GM23338 (cell line): Measurements from ENCODE around the gene NDST1. TPM values are rescaled to one million over a fixed set of nuclear protein-coding genes. Genes with fewer than 3 reads are reported as not detected.

Experiments
- polyA plus RNA-seq: library from polyadenylated mRNA; unstranded; fragments of >200 nt; fragmentation: Nextera tagmentation; extraction: Ambion mirVana; gene quantifications from 2 replicates; pipeline ENCODE4 v1.2.1, GENCODE V29; 2016
- total RNA-seq: library from RNA; depleted of rRNA; stranded (reverse); fragments of >200 nt; shearing (Covaris generic); gene quantifications from 2 replicates; pipeline ENCODE4 v1.2.3, GENCODE V29; 2014
- TF ChIP-seq, protein P1 (sequence below): fragments of 250-450 bp; sonication (Bioruptor Pico); IDR thresholded peaks from 2 replicates; pipeline ENCODE4 v1.5.0; 2020; ENCODE audit warnings: mild to moderate bottlenecking, moderate library complexity
- TF ChIP-seq, protein P2 (sequence below): IDR thresholded peaks from one replicate; pipeline ENCODE4 v1.6.1; 2018; ENCODE audit warnings: antibody characterized with exemption; ENCODE audit not compliant: unreplicated experiment
- TF ChIP-seq, protein P3 (sequence below), 2 experiments: fragments of 200-600 bp in 1 of 2; sonication (generic) in 1 of 2; conservative IDR thresholded peaks; 2 replicates each; pipeline versions ENCODE4 v1.5.1 to v1.6.1; 2016 to 2017; ENCODE audit warnings: antibody characterized with exemption in 2 of 2, low read depth in 2 of 2, mild to moderate bottlenecking in 2 of 2, moderate library complexity in 1 of 2

NDST1 gene
- total and polyA plus RNA-seq, 2 experiments from 2014 or later = 7.3 to 85.0 TPM

DNA sequence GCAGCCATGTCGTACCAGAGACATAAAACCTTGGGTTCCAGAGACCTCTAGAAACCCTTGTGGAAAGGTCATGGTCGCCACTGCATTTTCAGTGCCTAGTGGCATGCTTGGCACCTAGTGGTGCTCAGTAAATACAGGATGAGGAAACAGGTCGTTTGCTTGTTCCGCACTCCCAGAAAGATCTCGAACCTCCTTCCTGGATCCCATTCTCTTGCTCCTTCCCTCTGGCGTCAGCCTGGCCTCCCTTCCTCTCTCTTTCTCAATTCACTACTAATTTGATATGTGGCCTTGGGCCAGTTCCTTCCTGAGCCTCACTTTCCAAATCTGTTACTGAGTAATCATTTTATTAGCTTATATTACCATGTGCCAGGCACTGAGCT is 4.4 kb downstream of the NDST1 start (continued):
- TF ChIP-seq, protein P1, sequence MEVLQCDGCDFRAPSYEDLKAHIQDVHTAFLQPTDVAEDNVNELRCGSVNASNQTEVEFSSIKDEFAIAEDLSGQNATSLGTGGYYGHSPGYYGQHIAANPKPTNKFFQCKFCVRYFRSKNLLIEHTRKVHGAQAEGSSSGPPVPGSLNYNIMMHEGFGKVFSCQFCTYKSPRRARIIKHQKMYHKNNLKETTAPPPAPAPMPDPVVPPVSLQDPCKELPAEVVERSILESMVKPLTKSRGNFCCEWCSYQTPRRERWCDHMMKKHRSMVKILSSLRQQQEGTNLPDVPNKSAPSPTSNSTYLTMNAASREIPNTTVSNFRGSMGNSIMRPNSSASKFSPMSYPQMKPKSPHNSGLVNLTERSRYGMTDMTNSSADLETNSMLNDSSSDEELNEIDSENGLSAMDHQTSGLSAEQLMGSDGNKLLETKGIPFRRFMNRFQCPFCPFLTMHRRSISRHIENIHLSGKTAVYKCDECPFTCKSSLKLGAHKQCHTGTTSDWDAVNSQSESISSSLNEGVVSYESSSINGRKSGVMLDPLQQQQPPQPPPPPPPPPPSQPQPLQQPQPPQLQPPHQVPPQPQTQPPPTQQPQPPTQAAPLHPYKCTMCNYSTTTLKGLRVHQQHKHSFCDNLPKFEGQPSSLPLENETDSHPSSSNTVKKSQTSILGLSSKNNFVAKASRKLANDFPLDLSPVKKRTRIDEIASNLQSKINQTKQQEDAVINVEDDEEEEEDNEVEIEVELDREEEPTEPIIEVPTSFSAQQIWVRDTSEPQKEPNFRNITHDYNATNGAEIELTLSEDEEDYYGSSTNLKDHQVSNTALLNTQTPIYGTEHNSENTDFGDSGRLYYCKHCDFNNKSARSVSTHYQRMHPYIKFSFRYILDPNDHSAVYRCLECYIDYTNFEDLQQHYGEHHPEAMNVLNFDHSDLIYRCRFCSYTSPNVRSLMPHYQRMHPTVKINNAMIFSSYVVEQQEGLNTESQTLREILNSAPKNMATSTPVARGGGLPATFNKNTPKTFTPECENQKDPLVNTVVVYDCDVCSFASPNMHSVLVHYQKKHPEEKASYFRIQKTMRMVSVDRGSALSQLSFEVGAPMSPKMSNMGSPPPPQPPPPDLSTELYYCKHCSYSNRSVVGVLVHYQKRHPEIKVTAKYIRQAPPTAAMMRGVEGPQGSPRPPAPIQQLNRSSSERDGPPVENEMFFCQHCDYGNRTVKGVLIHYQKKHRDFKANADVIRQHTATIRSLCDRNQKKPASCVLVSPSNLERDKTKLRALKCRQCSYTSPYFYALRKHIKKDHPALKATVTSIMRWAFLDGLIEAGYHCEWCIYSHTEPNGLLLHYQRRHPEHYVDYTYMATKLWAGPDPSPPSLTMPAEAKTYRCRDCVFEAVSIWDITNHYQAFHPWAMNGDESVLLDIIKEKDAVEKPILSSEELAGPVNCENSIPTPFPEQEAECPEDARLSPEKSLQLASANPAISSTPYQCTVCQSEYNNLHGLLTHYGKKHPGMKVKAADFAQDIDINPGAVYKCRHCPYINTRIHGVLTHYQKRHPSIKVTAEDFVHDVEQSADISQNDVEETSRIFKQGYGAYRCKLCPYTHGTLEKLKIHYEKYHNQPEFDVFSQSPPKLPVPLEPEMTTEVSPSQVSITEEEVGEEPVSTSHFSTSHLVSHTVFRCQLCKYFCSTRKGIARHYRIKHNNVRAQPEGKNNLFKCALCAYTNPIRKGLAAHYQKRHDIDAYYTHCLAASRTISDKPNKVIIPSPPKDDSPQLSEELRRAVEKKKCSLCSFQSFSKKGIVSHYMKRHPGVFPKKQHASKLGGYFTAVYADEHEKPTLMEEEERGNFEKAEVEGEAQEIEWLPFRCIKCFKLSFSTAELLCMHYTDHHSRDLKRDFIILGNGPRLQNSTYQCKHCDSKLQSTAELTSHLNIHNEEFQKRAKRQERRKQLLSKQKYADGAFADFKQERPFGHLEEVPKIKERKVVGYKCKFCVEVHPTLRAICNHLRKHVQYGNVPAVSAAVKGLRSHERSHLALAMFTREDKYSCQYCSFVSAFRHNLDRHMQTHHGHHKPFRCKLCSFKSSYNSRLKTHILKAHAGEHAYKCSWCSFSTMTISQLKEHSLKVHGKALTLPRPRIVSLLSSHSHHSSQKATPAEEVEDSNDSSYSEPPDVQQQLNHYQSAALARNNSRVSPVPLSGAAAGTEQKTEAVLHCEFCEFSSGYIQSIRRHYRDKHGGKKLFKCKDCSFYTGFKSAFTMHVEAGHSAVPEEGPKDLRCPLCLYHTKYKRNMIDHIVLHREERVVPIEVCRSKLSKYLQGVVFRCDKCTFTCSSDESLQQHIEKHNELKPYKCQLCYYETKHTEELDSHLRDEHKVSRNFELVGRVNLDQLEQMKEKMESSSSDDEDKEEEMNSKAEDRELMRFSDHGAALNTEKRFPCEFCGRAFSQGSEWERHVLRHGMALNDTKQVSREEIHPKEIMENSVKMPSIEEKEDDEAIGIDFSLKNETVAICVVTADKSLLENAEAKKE (CRISPR knock-in tag) = no peak
- TF ChIP-seq, protein P2, sequence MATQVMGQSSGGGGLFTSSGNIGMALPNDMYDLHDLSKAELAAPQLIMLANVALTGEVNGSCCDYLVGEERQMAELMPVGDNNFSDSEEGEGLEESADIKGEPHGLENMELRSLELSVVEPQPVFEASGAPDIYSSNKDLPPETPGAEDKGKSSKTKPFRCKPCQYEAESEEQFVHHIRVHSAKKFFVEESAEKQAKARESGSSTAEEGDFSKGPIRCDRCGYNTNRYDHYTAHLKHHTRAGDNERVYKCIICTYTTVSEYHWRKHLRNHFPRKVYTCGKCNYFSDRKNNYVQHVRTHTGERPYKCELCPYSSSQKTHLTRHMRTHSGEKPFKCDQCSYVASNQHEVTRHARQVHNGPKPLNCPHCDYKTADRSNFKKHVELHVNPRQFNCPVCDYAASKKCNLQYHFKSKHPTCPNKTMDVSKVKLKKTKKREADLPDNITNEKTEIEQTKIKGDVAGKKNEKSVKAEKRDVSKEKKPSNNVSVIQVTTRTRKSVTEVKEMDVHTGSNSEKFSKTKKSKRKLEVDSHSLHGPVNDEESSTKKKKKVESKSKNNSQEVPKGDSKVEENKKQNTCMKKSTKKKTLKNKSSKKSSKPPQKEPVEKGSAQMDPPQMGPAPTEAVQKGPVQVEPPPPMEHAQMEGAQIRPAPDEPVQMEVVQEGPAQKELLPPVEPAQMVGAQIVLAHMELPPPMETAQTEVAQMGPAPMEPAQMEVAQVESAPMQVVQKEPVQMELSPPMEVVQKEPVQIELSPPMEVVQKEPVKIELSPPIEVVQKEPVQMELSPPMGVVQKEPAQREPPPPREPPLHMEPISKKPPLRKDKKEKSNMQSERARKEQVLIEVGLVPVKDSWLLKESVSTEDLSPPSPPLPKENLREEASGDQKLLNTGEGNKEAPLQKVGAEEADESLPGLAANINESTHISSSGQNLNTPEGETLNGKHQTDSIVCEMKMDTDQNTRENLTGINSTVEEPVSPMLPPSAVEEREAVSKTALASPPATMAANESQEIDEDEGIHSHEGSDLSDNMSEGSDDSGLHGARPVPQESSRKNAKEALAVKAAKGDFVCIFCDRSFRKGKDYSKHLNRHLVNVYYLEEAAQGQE = no peak
- TF ChIP-seq, protein P3, sequence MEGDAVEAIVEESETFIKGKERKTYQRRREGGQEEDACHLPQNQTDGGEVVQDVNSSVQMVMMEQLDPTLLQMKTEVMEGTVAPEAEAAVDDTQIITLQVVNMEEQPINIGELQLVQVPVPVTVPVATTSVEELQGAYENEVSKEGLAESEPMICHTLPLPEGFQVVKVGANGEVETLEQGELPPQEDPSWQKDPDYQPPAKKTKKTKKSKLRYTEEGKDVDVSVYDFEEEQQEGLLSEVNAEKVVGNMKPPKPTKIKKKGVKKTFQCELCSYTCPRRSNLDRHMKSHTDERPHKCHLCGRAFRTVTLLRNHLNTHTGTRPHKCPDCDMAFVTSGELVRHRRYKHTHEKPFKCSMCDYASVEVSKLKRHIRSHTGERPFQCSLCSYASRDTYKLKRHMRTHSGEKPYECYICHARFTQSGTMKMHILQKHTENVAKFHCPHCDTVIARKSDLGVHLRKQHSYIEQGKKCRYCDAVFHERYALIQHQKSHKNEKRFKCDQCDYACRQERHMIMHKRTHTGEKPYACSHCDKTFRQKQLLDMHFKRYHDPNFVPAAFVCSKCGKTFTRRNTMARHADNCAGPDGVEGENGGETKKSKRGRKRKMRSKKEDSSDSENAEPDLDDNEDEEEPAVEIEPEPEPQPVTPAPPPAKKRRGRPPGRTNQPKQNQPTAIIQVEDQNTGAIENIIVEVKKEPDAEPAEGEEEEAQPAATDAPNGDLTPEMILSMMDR (conservative IDR thresholded peaks at IDR 0.05; ENCODE audit: low read depth in 2 of 2) = no peak
